ENCODE results near the gene TRAPPC8.
A peak's percentile ranks its signal among the peaks of the same experiment; 100 is the strongest.
"Not testable (repeated sequence)": the region's sequence is repeated elsewhere in the genome, so short reads cannot be mapped to it uniquely, and the experiment has no call there.

TRAPPC8 gene

DNA sequence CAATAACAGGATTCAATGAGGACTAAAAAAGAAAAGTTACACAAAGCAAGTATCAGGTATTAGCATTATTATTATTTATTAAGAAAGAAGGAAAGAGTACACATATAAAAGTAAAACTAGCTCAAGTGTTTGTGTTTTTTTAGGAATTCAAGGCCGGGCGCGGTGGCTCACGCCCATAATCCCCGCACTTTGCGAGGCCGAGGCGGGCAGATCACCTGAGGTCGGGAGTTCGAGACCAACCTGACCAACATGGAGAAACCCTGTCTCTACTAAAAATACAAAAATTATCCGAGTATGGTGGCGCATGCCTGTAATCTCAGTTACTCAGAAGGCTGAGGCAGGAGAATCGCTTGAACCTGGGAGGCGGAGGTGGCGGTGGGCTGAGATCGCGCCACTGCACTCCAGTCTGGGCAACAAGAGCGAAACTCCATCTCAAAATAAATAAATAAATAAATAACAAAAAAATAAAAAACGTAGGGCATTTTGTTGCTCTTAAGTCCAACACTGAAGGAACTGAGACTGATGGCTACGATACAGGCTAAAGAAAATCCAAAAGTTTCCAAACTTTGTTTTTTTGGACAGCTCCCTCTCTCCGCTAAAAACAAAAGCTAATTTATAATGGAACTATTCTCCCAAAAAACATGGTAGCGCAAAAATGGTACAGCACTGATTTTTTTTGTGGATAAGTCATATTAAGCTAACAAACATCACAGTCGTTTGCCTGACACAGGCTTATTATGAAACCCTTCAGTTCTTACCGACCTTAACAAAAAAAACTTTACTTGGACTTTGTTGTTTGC is 1.7 kb downstream of the TRAPPC8 start:
- TF ChIP-seq, protein P1, sequence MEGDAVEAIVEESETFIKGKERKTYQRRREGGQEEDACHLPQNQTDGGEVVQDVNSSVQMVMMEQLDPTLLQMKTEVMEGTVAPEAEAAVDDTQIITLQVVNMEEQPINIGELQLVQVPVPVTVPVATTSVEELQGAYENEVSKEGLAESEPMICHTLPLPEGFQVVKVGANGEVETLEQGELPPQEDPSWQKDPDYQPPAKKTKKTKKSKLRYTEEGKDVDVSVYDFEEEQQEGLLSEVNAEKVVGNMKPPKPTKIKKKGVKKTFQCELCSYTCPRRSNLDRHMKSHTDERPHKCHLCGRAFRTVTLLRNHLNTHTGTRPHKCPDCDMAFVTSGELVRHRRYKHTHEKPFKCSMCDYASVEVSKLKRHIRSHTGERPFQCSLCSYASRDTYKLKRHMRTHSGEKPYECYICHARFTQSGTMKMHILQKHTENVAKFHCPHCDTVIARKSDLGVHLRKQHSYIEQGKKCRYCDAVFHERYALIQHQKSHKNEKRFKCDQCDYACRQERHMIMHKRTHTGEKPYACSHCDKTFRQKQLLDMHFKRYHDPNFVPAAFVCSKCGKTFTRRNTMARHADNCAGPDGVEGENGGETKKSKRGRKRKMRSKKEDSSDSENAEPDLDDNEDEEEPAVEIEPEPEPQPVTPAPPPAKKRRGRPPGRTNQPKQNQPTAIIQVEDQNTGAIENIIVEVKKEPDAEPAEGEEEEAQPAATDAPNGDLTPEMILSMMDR (conservative IDR thresholded peaks at IDR 0.05; ENCODE audit: low read depth, low read length): no peak
- no peak for DNase-seq (ENCODE audit: low read depth)
- H3K4me3 ChIP-seq (ENCODE audit: low read length): peak overlapping the region; percentile 91

DNA sequence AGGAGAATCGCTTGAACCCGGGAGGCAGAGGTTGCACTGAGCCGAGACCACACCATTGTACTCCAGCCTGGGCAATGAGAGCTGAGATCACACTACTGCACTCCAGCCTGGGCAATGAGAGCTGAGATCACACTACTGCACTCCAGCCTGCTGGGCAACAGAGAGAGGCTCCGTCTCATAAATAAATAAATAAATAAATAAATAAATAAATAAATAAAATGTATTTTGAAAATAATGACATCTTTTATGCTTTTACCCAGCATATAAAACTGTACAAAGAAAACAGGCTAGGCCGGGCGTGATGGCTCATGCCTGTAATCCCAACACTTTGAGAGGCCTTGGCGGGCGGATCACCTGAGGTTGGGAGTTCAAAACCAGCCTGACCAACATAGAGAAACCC is 8.2 kb downstream of the TRAPPC8 start:
- DNase-seq (ENCODE audit: low read depth); H3K4me3 ChIP-seq (ENCODE audit: low read length): not testable (repeated sequence)

DNA sequence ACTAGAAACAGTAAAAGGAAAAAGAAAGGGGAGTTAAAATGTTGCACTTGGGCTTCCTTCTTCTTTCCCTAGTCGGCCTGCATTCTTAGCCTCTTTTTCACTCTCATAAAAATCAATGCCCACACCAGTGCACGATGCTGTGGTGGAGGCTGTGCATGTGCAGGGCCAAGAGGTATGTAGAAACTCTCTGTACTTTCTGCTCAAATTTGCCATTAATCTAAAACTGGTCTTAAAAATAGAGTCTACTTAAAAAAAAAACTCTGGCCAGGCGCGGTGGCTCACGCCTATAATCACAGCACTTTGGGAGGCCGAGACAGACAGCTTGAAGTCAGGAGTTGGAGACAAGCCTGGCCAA is 11.1 kb downstream of the TRAPPC8 start:
- TF ChIP-seq, protein P1 (conservative IDR thresholded peaks at IDR 0.05; ENCODE audit: low read depth, low read length): no peak
- no peak overlapping the region for H3K4me3 ChIP-seq (ENCODE audit: low read length)
- DNase-seq (ENCODE audit: low read depth): no peak

DNA sequence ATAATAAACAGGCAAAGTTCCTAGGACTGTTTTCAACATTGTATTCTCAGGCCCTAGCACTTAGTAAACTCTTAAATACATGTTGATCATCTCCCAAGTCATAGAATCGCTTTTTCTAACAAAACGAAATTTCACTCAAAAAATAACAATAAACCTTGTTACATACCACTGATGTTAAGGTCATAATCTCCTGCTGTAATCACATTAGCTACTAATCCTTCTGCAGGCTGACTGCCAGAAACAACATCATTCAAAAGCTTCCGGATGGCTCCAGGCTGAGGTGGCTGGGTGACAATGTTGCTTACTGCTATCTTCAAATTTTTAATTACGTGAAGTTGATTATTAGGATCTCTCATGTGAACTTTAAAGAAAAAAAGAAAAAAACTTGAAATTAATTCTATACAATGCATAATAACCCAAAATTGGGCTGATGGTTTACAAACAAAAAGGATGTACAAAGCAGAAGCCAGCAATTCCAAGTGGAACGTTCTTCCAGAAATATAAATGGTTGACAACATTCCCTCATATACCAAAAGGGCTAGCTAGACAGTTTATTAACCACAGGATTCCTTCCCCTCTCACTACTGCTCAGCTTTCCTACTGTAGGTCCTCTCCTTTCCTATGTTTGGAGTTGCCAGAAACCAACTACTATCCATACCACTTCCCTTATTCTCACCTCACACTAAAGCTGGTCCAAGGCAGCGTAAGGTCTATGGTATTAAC is 11.6 kb downstream of the TRAPPC8 start:
- TF ChIP-seq, protein P1 (conservative IDR thresholded peaks at IDR 0.05; ENCODE audit: low read depth, low read length): no peak
- DNase-seq (ENCODE audit: low read depth): peak; percentile 86
- no peak overlapping the region for H3K4me3 ChIP-seq (ENCODE audit: low read length)

DNA sequence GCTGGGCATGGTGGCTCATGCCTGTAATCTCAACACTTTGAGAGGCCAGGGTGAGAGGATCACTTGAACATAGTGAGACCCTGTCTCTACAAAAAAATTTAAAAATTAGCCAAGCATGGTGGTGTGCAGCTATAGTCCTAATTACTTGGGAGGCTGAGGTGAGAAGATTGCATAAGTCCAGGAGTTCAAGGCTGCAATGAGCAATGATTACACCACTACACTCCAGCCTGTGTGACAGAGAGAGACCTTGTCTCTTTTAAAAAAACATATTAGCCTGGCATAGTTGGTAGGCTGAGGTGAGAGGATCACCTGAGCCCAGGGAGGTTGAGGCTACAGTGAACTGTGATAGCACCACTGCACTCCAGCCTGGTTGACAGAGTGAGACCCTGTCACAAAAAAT is 13.7 kb downstream of the TRAPPC8 start:
- TF ChIP-seq, protein P1 (conservative IDR thresholded peaks at IDR 0.05; ENCODE audit: low read depth, low read length): no peak
- H3K4me3 ChIP-seq (ENCODE audit: low read length): no peak overlapping the region
- DNase-seq (ENCODE audit: low read depth): no peak

DNA sequence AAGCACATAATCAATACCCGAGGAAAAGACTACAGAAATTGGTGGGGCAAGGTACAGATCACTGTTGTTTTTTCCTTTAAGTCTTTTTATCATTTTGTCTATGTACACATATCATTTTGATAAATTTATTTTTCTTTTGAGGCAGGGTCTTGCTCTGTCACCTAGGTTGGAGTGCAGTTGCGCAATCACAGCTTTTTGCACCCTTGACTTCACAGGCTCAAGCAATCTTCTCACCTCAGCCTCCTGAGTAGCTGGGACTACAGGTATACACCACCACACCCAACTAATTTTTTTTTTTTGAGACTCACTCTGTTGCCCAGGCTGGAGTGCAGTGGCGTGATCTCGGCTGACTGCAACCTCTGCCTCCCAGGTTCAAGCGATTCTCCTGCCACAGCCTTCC is 15.9 kb downstream of the TRAPPC8 start:
- H3K4me3 ChIP-seq (ENCODE audit: low read length); DNase-seq (ENCODE audit: low read depth): not testable (repeated sequence)

DNA sequence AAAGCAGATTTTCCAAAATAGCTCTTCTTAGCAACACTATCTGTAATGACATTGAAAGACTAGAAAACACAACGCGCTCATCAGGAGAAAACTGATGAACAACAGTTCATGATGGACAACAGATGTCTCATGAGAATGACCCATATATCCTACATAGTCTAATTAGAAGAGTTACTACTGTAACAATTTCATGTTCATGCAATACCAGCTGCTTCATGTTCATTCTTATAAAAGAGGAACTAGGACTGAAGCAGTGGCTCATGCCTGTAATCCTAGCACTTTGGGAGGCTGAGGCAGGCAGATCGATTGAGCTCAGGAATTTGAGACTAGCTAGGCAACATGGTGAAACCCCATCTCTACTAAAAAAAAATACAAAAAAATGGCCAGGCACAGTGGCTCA is 22.7 kb downstream of the TRAPPC8 start:
- no peak for DNase-seq (ENCODE audit: low read depth)
- H3K4me3 ChIP-seq (ENCODE audit: low read length): no peak overlapping the region
- TF ChIP-seq, protein P1 (conservative IDR thresholded peaks at IDR 0.05; ENCODE audit: low read depth, low read length): no peak

DNA sequence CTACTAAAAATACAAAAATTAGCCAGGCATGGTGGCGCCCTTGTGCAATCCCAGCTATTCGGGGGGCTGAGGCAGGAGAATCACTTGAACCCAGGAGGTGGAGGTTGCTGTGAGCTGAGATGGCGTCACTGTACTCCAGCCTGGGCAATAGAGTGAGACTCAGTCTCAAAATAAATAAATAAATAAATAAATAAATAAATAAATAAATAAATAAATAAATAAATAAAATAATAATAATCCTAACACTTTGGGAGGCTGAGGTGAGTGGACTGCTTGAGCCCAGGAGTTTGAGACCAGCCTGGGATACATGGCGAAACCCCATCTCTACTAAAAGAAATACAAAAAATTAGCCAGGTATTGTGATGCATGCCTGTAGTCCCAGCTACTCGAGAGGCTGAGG is 23.6 kb downstream of the TRAPPC8 start:
- H3K4me3 ChIP-seq (ENCODE audit: low read length); DNase-seq (ENCODE audit: low read depth): not testable (repeated sequence)

Measured in retinal pigment epithelial cell (primary cell).